GM18511 (cell line): ENCODE data around the gene TEP1.
"Not testable (repeated sequence)": the region's sequence is repeated elsewhere in the genome, so short reads cannot be mapped to it uniquely, and the experiment has no call there.

Experiments used
- ATAC-seq: cut with Tn5 transposase; IDR thresholded peaks from one replicate; pipeline ENCODE4 v1.9.1; 2021; ENCODE audit warnings: mild to moderate bottlenecking, moderate library complexity; ENCODE audit not compliant: unreplicated experiment

Gene TEP1

DNA sequence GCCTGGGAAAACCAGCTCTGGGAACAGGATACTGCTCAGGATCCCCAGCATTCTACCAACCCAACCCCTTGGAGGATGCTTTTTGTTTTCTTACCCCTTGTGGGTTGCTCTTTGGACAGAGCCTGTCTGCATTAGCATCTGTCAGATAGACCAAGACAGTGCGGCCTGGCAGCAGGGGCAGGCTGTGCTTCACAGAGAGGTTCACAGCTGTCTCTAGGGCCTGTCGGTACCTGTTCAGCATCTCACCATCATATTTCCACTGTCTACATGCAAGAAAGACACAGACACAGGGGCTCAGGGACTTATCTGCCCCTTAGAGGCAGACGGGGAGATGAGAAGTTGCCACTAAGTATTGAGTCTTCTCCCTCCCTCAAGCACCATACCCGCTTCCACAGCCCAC, 21.8 kb downstream of the TEP1 start:
- ATAC-seq: no peak

DNA sequence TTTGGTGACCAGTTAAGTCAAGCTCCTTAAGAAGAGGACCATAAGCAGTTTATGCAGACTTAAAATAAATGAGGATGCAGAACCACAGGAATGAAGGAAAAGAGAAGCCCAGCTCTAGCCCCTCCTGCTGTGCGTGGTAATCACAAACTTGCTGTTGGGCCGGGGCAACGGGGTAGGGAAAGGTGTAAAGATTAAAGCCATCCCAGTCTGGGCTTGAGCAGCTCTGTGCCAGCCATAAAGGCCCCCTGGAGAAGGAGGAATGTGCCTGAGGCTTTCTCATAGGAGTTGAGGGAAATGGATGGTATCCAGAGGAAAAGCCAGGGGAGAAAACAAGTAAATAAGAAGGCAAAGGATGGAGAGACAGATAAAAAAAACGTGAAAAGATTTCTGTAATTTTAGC, 25.1 kb downstream of the TEP1 start:
- no peak for ATAC-seq

DNA sequence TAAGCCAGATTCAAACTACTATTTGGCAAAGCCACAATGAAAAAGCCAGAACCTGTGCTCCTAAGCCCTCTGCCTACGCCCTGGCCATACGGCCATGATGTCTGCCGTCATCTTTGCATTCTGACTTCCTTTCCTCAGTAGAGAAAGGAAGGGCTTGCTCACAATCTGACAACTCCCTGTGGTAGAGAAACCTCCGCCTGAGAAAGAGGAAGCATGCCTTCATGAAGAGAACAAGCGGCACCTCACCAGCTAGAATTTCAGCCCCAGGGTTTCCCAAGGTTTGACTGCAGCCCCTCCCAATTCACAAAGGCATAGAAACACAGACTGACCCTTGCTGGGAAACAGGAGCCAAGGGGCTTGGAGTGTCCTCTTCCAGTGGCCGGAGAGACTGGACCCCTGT, 25.7 kb downstream of the TEP1 start:
- peak; percentile 45 for ATAC-seq

DNA sequence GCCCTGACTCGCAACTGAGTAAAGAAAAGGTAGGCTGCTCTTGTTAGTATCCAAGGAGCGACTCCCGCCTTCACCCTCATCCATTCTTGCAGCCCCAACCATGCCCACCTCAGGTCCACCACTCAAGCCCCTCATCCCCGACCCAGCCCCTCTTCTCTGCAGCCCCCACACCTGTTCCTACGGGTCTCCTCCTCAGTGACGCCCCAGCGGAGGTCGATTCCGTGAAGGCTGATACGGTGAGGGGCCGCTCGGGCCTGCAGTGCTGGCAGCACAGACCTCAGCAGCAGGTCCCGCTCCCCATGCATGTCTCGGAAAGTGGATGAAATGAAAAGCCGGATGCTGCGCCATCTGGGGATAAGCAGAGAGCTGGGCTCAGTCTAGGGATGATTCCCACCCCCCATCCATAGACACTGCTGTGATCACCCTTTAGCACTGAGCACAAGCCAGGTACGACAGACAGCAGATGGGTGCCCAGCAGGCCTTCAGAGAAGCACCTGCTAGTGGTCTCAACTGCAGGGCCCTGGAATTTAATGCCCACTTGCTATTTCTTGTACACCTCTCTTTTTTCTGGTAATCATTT, 26.9 kb downstream of the TEP1 start:
- ATAC-seq: no peak

DNA sequence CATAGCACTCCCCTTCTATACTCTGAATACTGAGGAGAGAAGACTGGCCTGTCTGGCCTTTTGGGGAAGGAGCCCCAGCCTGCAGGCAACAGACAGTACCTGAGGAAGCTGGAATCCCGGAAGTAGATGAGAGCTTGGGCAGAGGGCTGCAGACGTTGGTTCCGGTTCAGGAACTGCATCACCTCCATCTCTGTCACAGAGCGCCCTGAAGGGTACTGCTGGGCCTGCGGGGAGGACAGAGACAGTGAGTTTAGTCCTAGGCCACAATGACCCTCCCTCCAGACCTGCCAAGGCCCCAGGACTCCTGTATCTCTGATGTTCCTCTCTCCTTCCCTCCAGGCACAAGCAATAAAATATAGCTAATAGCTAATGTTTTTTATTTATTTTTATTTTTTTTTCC, 28.4 kb downstream of the TEP1 start:
- ATAC-seq: no peak

DNA sequence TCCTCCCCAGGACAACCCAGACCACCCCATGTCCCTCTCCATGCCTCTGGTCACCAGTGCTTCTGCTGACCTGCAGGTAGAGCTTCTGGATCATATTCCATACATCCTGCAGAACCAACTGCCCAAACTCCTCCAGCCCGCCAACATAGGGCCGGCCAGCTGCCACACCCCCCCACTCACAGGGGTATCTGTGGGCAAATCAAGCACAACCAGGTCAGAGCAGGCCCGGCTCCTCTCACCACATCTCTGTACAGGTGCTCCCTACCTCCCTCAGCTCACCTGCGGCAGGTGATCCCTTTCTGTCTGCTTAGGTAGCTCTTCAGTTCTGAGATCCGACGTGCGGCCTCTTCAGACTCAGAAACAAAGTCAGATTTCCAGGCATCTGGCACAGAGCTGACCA, 29.0 kb downstream of the TEP1 start:
- ATAC-seq: no peak

DNA sequence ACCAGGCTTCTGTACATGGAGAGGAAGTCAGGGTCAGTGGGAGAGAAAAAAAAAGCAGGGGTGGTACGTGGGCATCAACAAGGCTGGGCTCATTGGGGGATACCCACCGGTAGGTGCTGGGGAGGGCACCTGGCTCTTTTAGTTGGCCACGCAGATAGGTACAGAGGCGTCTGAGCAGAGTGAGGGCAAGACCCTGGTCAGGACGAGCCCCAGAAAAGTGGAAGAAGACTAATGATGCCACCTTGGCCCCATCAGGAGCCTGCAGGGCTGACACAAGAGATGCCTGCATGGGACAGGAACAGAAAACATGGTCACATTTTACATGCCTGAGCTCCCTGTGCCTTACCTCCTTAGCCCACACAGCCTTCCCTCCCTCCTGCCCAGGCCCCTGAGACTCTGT, 29.7 kb downstream of the TEP1 start:
- ATAC-seq: no peak

DNA sequence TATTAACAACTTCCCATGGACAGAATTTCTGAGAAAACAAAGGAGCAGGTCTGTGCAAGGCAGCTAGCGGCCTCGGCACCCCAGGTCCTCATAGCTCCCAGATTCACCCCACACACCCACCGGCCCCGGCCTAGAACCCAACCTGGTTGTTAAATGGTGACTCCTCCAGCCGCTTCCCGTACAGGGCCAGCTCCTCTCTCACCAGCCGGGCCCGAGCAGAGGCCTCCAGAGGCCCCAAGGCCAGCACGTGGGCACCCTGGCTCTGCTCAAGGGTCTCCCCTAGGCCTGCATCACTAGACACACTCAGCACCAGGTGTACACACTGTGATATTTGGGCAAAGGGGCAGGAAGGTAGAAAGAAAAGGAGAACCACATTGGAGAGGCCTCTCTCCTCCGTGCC, 30.3 kb downstream of the TEP1 start:
- ATAC-seq: no peak

DNA sequence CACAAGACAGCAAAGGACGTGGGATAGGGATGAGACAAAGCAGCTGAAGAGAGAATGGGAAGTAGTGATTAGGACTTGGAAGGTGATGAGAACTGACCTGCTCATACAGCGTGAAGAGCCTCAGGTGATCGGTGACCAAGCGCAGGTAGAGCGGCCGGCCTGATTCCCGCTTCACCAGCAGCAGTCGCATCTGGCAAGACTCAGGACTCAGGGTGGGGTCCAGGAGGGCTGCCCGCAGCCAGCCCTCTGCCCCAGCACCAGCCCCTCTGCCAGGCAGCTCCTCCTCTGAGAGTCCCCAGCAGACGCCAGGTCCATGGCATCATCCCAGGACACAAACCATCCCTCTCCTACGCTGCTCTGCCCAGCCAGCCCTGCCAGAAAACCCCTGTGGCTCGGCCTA, 30.8 kb downstream of the TEP1 start:
- ATAC-seq: no peak

DNA sequence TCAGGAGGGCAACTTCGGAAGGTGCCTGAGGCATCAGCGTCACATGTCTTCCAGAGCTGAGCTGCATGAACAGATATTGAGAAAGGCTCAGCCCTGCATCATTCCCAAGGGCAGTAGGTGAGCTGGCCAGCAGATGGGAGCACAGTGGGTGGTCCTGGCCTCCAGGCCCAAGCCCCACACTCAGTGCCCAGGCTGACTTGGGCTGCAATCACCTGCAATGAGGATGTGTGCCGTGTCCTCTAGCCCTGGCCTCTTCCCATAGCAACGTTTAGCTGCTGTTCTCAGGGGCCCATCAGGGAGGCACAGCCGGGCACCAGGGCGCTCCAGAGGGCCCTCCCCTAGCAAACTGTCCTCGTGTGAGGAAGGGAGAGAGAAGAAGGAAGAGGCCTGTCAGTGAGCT, 32.0 kb downstream of the TEP1 start:
- ATAC-seq: no peak

DNA sequence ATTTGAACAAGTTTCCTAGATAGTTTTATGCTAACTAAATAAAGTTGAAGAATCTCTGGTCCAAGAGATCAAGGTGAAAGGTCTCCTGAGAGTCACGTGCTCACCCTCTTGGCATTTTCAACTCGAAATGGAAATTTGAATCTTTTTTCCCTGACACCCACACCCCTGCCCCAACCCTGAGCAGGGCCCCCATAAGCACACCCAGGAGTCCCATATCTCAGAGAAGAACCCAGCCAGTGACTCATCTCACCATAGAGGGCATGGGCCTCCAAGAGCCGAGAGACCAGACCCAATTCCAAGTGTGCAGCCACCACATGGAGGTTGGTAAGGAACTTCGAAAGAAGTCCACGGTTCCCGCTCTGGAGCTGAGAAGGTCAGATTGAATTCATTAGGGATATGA, 32.6 kb downstream of the TEP1 start:
- no peak for ATAC-seq

DNA sequence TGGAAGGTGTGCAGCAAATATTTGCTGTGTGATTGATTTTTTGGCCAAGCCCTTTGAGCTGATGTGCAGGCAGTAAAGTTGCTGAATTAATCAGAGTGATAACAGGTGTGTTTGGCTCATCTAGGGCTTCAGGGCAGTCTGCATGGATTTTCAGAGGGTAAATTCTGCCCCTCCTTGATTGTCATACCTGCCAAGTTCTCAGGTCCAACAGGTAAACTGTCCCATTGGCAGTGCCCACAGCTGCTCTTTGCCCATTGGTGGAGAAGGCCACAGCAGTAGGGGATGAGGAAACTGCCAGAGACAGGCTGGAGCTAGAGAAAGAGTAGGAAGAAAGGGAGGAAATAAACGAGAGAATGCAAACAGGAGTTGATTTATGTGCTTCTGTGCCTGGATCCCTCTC, 33.6 kb downstream of the TEP1 start:
- ATAC-seq: no peak

DNA sequence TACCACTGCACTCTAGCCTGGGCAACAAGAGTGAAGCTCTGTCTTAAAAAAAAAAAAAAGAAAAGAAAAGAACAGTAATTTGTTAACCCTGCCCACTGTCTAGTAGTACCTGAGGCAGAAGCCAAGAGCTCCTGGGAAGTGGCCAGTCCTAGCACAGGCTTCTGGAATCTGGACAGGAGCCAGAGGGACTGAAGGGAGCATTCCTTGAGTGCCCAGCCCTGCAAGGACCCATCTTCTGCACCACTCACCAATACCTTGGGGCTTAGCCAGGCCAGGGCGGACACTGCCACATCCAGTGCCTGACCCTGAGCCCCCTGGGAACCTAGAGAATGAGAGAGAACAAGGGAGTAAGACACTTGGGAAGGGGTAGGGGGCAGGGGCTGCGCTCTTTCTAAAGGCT, 36.1 kb downstream of the TEP1 start:
- ATAC-seq: no peak

DNA sequence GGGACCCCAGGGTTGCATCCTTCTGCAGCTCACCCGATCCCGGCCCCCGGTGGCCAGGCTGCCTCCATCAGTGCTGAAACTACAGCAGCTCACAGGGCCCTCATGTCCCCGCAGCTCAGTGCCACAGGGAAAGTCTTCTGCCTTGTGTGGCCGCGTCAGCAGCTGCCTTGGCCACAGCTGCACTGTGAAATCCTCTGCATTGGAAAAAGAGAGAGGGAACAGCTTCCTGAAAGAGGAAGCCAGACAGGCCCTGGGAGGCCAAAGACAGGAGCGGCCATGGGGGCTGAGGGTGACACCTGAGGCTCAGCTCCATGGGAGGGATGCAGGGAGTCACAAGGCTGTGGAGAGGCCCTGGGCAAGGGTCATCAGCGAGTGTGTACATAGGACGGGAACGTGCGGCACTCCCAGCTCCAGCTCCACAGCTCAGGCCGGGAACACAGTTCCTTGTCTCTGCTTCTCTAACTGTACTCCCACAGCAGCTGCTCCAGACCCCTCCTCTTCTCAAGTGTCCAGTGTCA, 37.2 kb downstream of the TEP1 start:
- no peak for ATAC-seq

DNA sequence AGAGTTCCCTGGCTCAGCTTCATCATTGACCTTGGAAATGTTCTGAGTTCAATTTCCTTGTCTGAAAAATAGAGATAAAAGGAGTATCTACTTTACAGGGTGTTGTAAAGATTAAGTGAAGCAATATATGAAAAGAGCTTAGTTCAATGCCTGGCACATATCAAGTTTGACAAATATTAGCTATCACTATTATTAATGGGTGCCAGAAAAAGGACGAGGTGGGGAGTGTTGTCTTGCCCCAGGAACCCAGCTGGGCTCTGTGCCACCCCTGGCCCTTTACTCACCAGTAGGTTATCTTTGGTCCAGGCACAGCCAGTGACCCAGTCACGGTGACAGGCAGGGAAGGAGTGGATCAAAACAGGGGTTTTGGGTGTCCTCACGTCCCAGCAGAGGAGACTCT, 37.8 kb downstream of the TEP1 start:
- no peak for ATAC-seq

DNA sequence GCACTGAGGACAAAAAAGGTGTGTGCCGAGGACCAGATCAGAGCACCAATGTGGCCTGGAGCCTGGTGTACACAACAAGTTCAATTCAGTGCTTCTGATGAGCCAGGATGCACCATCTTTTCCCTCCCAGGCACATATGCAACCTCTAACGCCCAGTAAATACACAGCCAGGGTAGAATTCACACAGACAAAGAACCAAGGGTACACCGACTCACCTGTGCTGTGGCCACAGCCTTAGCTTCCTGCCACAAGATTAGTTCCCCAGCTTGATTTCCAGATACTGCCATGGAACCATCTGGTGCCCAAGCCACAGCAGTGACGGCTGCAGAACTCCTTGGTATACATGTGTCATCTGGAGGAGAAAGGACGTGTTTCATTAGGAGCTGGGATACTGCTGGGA, 40.5 kb downstream of the TEP1 start:
- no peak for ATAC-seq

DNA sequence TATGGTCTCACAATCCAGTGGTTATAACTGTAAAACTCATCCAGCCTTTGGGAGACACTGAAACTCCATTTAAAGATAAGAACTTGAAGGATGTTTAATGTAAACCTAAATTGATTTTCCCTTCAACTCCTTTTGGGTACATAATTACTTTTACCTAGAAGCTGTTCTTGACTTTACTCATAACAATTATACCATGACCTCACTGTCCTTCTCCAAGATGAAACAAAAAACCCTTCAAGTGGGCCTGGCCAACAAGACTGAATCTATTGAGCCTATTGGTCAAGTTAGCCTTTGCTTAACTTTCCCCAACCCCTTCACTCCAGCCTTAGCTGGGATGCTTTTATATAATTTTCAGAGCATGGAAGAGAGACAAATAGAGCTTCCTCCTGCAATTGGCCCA, 47.4 kb downstream of the TEP1 start:
- no peak for ATAC-seq

DNA sequence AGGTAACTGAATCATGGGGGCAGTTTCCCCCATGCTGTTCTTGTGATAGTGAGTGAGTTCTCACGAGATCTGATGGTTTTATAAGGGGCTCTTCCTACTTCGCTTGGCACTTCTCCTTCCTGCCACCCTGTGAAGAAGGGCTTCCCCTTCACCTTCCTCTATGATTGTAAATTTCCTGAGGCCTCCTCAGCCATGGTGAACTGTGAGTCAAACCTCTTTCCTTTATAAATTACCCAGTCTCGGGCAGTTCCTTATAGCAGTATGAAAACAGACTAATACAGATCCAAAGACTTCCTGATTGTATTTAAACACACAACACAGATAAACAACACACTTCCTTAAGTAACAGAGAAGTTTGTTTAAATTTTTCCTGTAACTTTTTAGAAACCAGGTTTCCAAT, 54.8 kb downstream of the TEP1 start:
- not testable (repeated sequence) for ATAC-seq

DNA sequence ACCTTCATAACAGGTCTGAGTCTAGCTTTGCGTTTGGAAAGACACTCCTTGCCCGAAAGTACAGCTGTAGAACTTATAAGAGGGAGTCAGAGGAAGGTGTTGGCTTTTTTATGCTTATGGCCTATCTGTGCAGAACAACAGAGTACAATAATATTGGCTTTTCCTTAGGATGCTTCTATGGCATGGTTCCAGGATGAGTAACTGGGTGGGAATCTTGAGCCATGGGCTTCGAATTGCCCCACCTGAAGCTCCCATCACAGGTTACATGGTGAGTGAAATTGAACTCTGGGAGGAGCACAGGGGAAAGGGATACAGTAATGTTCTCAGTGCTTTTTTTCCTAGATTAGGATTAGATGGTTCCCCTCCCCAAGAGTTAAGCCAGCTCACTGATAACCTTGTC, 56.9 kb downstream of the TEP1 start:
- no peak for ATAC-seq

DNA sequence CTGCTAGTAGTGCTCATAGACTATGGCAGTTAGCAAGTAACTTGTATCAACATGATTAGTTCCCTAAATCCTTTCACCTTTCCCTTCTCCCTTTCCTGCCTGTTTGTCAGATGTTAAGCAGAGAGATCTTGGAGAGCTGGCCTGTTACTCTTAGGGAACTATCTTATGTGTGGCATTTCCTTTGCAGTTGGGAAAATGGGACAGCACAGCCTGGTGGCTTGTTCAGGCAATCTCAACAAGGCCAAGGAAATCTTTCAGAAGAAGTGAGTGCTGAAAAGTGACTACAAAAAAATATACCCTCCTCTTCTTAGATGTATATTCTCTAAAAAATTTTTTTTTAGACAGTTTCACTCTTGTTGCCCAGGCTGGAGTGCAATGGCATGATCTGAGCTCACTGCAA, 62.4 kb downstream of the TEP1 start:
- ATAC-seq: no peak

DNA sequence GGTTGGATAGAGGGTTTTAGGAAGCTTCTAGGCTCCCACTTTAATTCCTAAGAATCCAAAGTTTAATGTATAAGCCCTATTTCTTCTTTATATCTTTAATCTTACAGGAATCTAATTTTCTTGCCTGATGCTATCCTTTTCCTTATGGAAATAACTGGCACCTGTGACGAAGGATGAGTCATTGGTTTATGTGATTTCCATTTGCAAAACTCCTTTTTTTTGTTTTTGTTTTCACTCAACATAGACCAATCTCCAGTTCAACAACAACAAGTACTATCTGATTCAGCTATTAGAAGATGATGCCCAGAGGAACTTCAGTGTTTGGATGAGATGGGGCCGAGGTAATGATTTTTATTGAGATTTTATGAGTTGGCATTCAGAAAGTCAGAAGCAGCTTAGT, 63.0 kb downstream of the TEP1 start:
- no peak for ATAC-seq

DNA sequence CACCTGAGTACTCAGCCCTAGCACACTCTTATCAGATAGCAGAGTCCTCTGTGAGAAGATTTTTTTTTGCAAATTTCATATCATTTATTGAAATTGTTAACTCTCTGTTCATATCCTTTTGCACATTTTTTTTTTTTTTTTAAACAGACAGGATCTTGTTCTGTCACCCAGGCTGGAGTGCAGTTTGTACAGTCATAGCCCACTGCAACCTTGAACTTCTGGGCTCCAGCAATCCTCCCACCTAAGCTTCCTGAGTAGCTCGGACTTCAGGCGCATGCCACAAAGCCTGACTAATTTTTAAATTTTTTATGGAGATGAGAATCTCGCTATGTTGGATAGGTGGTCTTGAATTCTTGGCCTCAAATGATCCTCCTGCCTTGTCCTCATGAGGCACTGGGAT, 65.6 kb downstream of the TEP1 start:
- ATAC-seq: no peak

DNA sequence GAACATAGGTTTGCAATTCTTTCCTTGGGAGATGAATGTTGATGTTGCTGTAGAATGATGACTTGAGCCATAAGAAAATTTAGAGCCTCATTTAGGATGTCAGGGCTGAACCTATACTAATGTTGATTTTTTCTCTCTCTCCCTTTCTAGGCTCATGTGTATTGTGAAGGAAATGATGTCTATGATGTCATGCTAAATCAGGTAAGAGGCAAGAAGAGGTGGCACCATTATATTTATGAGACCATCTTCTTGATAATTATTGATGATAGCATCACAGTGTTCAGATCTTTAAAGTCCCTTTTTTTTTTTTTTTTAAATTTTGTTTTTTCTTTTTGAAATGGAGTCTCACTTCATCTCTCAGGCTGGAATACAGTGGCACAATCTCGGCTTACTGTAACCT, 66.6 kb downstream of the TEP1 start:
- no peak for ATAC-seq

DNA sequence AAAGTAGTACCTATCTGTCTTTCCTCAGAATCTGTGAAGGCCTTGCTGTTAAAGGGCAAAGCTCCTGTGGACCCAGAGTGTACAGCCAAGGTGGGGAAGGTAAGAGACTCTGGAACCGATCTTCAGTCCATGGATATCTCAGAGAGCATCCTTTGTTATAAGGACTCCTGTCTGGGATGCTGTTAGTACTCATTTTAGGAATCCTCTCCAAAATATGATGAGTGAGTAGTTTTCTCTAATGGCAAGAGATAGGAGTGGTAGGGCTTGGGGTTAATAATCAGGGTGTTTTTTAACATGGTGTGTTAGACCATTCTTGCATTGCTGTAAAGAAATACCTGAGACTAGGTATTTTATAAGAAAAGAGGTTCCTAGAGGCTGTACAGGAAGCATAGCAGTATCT, 67.9 kb downstream of the TEP1 start:
- no peak for ATAC-seq
